HEK293T (cell line): Measurements from ENCODE around the gene CCDC195.

ENCODE experiments used
- ARNT ChIP-seq: fragments of 450-650 bp; IDR thresholded peaks from 2 replicates; pipeline ENCODE4 v1.6.1; 2017; ENCODE audit warnings: mild to moderate bottlenecking
- FOXA1 ChIP-seq: fragments of 450-650 bp; IDR thresholded peaks from 2 replicates; pipeline ENCODE4 v1.6.1; 2016; ENCODE audit warnings: mild to moderate bottlenecking
- L3MBTL2 ChIP-seq: fragments of 450-650 bp; conservative IDR thresholded peaks from 2 replicates; pipeline ENCODE4 v1.6.1; 2016; ENCODE audit warnings: mild to moderate bottlenecking
- LEF1 ChIP-seq: fragments of 450-650 bp; IDR thresholded peaks from 2 replicates; pipeline ENCODE4 v1.6.1; 2017; ENCODE audit warnings: mild to moderate bottlenecking, borderline replicate concordance
- SP1 ChIP-seq: fragments of 450-650 bp; IDR thresholded peaks from 2 replicates; pipeline ENCODE4 v1.6.1; 2017
- ZNF384 ChIP-seq: fragments of 450-650 bp; IDR thresholded peaks from 2 replicates; pipeline ENCODE4 v1.6.1; 2016

DNA sequence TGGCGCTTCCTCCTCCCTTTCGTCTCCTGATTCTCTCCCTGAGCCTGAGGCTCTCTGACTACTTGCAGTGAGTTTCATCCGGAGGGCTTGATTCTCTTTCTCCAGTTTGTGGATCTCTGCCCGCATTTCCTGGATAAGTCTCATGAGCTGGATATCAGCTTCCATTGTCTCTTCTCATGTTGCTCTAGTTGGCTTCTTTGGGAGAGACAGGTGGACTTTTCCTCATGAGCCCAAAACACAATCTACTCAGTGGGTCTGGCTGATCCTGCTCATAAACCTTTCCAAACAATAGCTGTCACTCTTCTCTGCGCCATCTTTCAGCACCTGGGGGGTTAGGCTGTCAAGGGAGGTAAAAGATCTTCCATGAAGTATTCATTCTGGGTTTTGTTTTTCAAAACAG is at the start of gene CCDC195:
- TF ChIP-seq FOXA1, result no peak
- no peak for TF ChIP-seq SP1
- no peak for TF ChIP-seq LEF1
- no peak for TF ChIP-seq ZNF384
- TF ChIP-seq L3MBTL2, result no peak
- no peak for TF ChIP-seq ARNT
